ENCODE data around the gene MALSU1.

- TF ChIP-seq CTCF (IDR thresholded peaks at IDR 0.05): peak; percentile 97
- no peak for TF ChIP-seq NRF1 (IDR thresholded peaks at IDR 0.05; ENCODE audit: low read depth, low read length)
- TF ChIP-seq RFX5 (IDR thresholded peaks at IDR 0.05; ENCODE audit: low read length): no peak
- no peak for TF ChIP-seq YY1 (IDR thresholded peaks at IDR 0.05; ENCODE audit: low read depth)
- no peak for TF ChIP-seq CHD2 (IDR thresholded peaks at IDR 0.05; ENCODE audit: low read length, partially characterized antibody)
- TF ChIP-seq GABPA (IDR thresholded peaks at IDR 0.05; ENCODE audit: low read depth): no peak
- TF ChIP-seq REST (IDR thresholded peaks at IDR 0.05; ENCODE audit: low read depth, low read length): no peak
- TF ChIP-seq MXI1 (IDR thresholded peaks at IDR 0.05; ENCODE audit: low read depth, low read length): no peak
Measured at GRCh38 chr7:23277359-23277989, 21.7 kb upstream of the MALSU1 start.
